ENCODE results near the gene BCL2A1.

The BCL2A1 gene

DNA sequence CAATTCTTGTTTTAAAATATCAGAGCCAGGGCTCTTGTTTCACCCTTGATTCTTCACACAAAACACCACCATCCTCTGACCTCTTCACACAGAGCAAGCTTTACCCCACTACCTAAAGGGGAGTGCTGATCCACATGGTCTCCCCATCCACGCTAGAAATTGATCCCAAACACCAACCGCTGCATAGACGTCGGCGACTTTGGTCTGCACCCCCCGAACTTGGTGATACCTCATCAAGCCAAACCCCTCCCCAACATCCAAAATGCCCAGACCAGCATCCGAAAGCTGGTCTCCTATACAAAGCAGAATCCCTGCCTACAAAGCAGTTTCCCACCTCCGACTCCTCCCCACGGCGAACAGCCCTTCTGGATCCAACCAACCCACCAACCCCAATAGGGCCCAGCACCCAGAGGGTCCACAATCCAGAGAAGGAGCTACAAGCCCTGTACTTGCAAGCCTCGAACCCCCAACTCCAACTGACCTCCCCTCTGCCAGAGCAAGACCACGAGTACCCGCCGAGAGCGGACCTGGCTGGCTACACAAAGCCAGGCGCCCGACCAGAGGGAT lies 48.4 kb downstream of the BCL2A1 start:
- H2BK15ac ChIP-seq (ENCODE audit: low read length): no peak overlapping the region
- H2BK5ac ChIP-seq (ENCODE audit: low read length): no peak overlapping the region
- H3K27ac ChIP-seq (replicated peaks; ENCODE audit: low read length): peak overlapping the region; percentile 67
- H3K4me2 ChIP-seq (ENCODE audit: insufficient read depth, low read length, poor library complexity, severe bottlenecking): peak overlapping the region; percentile 45
- H3K9ac ChIP-seq (ENCODE audit: low read depth, low read length, poor library complexity): peak overlapping the region; percentile 75
- no peak overlapping the region for H4K91ac ChIP-seq (ENCODE audit: low read depth, low read length, poor library complexity)
- peaks cover 5% of the 10 kb centered on the region for H3K79me1 ChIP-seq (ENCODE audit: low read depth, low read length)
- no peaks in the 10 kb centered on the region for H3K4me1 ChIP-seq (ENCODE audit: control insufficient read depth in 2 of 2, insufficient read depth in 1 of 2, low read depth in 1 of 2, low read length in 2 of 2)
- no peak overlapping the region for H2AK5ac ChIP-seq (ENCODE audit: low read depth, low read length)
- H3K4me3 ChIP-seq (ENCODE audit: low read length in 2 of 2): peak overlapping the region; percentile 61 to 100
- DNase-seq (ENCODE audit: low spot score): no peak
- no peak overlapping the region for H3K23ac ChIP-seq (ENCODE audit: low read depth, low read length, poor library complexity)
- H3K14ac ChIP-seq (ENCODE audit: low read length): no peak overlapping the region
- WGBS, 2 donors (ENCODE audit: extremely low coverage in 2 of 2, insufficient read length in 2 of 2, insufficient replicate concordance in 1 of 2): no CpG with 5 or more reads among the region's 17 CpGs
- H3K36me3 ChIP-seq (replicated peaks in 1 of 2; ENCODE audit: control insufficient read depth in 2 of 2, insufficient read depth in 2 of 2, low read length in 2 of 2): peaks cover 12 to 38% of the 10 kb centered on the region in 2 donors
- H2BK12ac ChIP-seq (ENCODE audit: low read length): no peak overlapping the region
- H2AFZ ChIP-seq (ENCODE audit: low read length): peak overlapping the region; percentile 95
- H2BK120ac ChIP-seq (ENCODE audit: low read depth, low read length): peak overlapping the region; percentile 96
- no peak overlapping the region for H3K4ac ChIP-seq (ENCODE audit: low read length)
- H4K8ac ChIP-seq (ENCODE audit: low read depth, low read length): no peak overlapping the region
- H3K9me3 ChIP-seq (replicated peaks in 1 of 2; ENCODE audit: control insufficient read depth in 2 of 2, insufficient read depth in 1 of 2, low read depth in 1 of 2, low read length in 2 of 2): peaks cover 19 to 53% of the 10 kb centered on the region in 2 donors
- no peak overlapping the region for H3K18ac ChIP-seq (ENCODE audit: low read length)
- H3K27me3 ChIP-seq (ENCODE audit: control insufficient read depth in 3 of 3, insufficient read depth in 3 of 3, low read depth in 1 of 3, low read length in 3 of 3): no peaks in the 10 kb centered on the region

DNA sequence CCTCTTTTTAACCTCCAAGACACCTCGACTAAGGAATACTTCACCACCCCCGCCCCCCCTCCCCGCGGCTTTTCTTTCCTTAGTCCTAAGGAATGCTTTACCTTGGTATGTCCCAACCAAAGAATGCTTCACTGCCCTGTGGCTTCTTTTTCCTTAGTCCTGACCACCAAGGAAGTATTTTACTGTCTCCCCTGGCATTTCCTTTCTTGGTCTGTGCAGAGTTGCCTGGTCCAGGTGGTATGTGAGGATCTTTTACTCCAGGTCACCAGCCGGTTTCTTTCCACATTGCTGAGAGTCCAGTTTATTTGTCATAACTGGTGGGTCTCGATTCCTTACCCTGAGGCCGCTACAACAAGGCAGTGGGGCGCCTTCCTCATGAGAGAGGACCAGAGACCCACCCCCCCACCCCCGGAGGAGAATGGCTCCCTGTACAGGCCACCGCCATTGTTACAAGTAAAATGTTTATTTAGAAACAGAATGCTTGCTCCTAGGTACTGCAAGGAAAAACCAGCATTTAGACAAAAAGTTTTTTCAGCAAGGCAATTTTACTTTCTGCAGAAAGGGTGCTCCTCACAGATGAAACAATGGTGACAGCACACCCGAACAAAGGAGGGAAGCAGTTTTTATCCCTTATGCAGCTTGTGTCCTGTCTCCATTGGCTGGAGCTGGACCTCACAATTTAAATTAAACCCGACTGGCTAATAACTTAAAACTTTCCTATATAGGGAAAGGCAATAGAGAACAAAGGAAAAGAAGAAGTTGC lies 51.1 kb downstream of the BCL2A1 start:
- Histone ChIP-seq H3K9me3 (replicated peaks in 1 of 2; ENCODE audit: control insufficient read depth in 2 of 2, insufficient read depth in 1 of 2, low read depth in 1 of 2, low read length in 2 of 2) (peaks cover 24 to 74% of the 10 kb centered on the region in 2 donors), H4K91ac (ENCODE audit: low read depth, low read length, poor library complexity) (no peak overlapping the region), H3K4me3 (ENCODE audit: low read length in 2 of 2) (no peak overlapping the region), H3K27me3 (ENCODE audit: control insufficient read depth in 3 of 3, insufficient read depth in 3 of 3, low read depth in 1 of 3, low read length in 3 of 3) (no peaks in the 10 kb centered on the region), H2BK12ac (ENCODE audit: low read length) (no peak overlapping the region), H3K14ac (ENCODE audit: low read length) (no peak overlapping the region), H3K4me2 (ENCODE audit: insufficient read depth, low read length, poor library complexity, severe bottlenecking) (no peak overlapping the region), H3K36me3 (replicated peaks in 1 of 2; ENCODE audit: control insufficient read depth in 2 of 2, insufficient read depth in 2 of 2, low read length in 2 of 2) (peaks cover 12 to 43% of the 10 kb centered on the region in 2 donors), H3K4ac (ENCODE audit: low read length) (no peak overlapping the region), H4K8ac (ENCODE audit: low read depth, low read length) (no peak overlapping the region), H3K9ac (ENCODE audit: low read depth, low read length, poor library complexity) (no peak overlapping the region), H3K79me1 (ENCODE audit: low read depth, low read length) (peaks cover 4% of the 10 kb centered on the region), H2BK15ac (ENCODE audit: low read length) (no peak overlapping the region), H3K23ac (ENCODE audit: low read depth, low read length, poor library complexity) (no peak overlapping the region), H3K27ac (replicated peaks; ENCODE audit: low read length) (no peak overlapping the region), H2AFZ (ENCODE audit: low read length) (no peak overlapping the region), H2BK120ac (ENCODE audit: low read depth, low read length) (no peak overlapping the region), H3K4me1 (ENCODE audit: control insufficient read depth in 2 of 2, insufficient read depth in 1 of 2, low read depth in 1 of 2, low read length in 2 of 2) (no peaks in the 10 kb centered on the region), H2BK5ac (ENCODE audit: low read length) (no peak overlapping the region), H3K18ac (ENCODE audit: low read length) (no peak overlapping the region), H2AK5ac (ENCODE audit: low read depth, low read length) (no peak overlapping the region)
- DNase-seq (ENCODE audit: low spot score): no peak
- WGBS, 2 donors (ENCODE audit: extremely low coverage in 2 of 2, insufficient read length in 2 of 2, insufficient replicate concordance in 1 of 2): no CpG with 5 or more reads among the region's 12 CpGs

GRCh38 chr15:79919090-79919748 lies 51.8 kb downstream of the BCL2A1 start:
- H3K4me3 ChIP-seq (ENCODE audit: low read length in 2 of 2): no peak overlapping the region
- no peak overlapping the region for H4K91ac ChIP-seq (ENCODE audit: low read depth, low read length, poor library complexity)
- H2BK15ac ChIP-seq (ENCODE audit: low read length): no peak overlapping the region
- no peaks in the 10 kb centered on the region for H3K27me3 ChIP-seq (ENCODE audit: control insufficient read depth in 3 of 3, insufficient read depth in 3 of 3, low read depth in 1 of 3, low read length in 3 of 3)
- H3K4ac ChIP-seq (ENCODE audit: low read length): no peak overlapping the region
- no peak for DNase-seq (ENCODE audit: low spot score)
- H3K9ac ChIP-seq (ENCODE audit: low read depth, low read length, poor library complexity): peak overlapping the region; percentile 18
- no peak overlapping the region for H2AK5ac ChIP-seq (ENCODE audit: low read depth, low read length)
- H4K8ac ChIP-seq (ENCODE audit: low read depth, low read length): no peak overlapping the region
- H2AFZ ChIP-seq (ENCODE audit: low read length): no peak overlapping the region
- H3K4me1 ChIP-seq (ENCODE audit: control insufficient read depth in 2 of 2, insufficient read depth in 1 of 2, low read depth in 1 of 2, low read length in 2 of 2): no peaks in the 10 kb centered on the region
- no peak overlapping the region for H2BK120ac ChIP-seq (ENCODE audit: low read depth, low read length)
- H2BK12ac ChIP-seq (ENCODE audit: low read length): no peak overlapping the region
- no peak overlapping the region for H3K27ac ChIP-seq (replicated peaks; ENCODE audit: low read length)
- H3K79me1 ChIP-seq (ENCODE audit: low read depth, low read length): peaks cover 4% of the 10 kb centered on the region
- peaks cover 27 to 77% of the 10 kb centered on the region in 2 donors for H3K9me3 ChIP-seq (replicated peaks in 1 of 2; ENCODE audit: control insufficient read depth in 2 of 2, insufficient read depth in 1 of 2, low read depth in 1 of 2, low read length in 2 of 2)
- no CpG with 5 or more reads among the region's 27 CpGs for WGBS, 2 donors (ENCODE audit: extremely low coverage in 2 of 2, insufficient read length in 2 of 2, insufficient replicate concordance in 1 of 2)
- H3K18ac ChIP-seq (ENCODE audit: low read length): no peak overlapping the region
- peaks cover 14 to 48% of the 10 kb centered on the region in 2 donors for H3K36me3 ChIP-seq (replicated peaks in 1 of 2; ENCODE audit: control insufficient read depth in 2 of 2, insufficient read depth in 2 of 2, low read length in 2 of 2)
- H3K14ac ChIP-seq (ENCODE audit: low read length): peak overlapping the region; percentile 17
- no peak overlapping the region for H3K23ac ChIP-seq (ENCODE audit: low read depth, low read length, poor library complexity)
- H3K4me2 ChIP-seq (ENCODE audit: insufficient read depth, low read length, poor library complexity, severe bottlenecking): no peak overlapping the region
- no peak overlapping the region for H2BK5ac ChIP-seq (ENCODE audit: low read length)

DNA sequence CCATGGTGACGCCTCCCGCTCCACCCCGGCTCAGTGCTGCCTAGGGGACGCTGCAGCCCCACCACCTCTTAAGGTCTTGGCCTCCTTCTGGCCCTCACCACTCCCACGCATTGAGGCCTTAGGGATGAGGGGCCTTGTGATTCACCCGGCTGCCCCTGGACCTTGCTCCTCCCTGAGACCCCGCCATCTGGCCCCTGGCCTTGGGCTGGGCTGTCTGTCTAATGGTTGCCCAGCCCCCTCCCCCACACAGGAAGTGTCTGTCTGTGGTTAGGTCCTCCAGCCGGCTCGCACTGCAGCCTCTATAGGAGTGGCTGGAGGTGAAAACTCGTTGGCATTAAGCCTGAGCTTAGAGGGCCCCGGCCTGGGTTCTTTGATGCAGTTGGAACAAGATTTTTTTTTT lies 52.7 kb downstream of the BCL2A1 start:
- H3K27ac ChIP-seq (replicated peaks; ENCODE audit: low read length): no peak overlapping the region
- H3K4me1 ChIP-seq (ENCODE audit: control insufficient read depth in 2 of 2, insufficient read depth in 1 of 2, low read depth in 1 of 2, low read length in 2 of 2): no peaks in the 10 kb centered on the region
- peaks cover 27 to 86% of the 10 kb centered on the region in 2 donors for H3K9me3 ChIP-seq (replicated peaks in 1 of 2; ENCODE audit: control insufficient read depth in 2 of 2, insufficient read depth in 1 of 2, low read depth in 1 of 2, low read length in 2 of 2)
- no peak overlapping the region for H2BK120ac ChIP-seq (ENCODE audit: low read depth, low read length)
- H3K9ac ChIP-seq (ENCODE audit: low read depth, low read length, poor library complexity): no peak overlapping the region
- no peak overlapping the region for H3K4ac ChIP-seq (ENCODE audit: low read length)
- H2AK5ac ChIP-seq (ENCODE audit: low read depth, low read length): no peak overlapping the region
- peak overlapping the region; percentile 65 for H3K23ac ChIP-seq (ENCODE audit: low read depth, low read length, poor library complexity)
- no peak overlapping the region for H3K4me2 ChIP-seq (ENCODE audit: insufficient read depth, low read length, poor library complexity, severe bottlenecking)
- H2BK15ac ChIP-seq (ENCODE audit: low read length): no peak overlapping the region
- H2BK12ac ChIP-seq (ENCODE audit: low read length): no peak overlapping the region
- no peaks in the 10 kb centered on the region for H3K27me3 ChIP-seq (ENCODE audit: control insufficient read depth in 3 of 3, insufficient read depth in 3 of 3, low read depth in 1 of 3, low read length in 3 of 3)
- no peak overlapping the region for H4K91ac ChIP-seq (ENCODE audit: low read depth, low read length, poor library complexity)
- H2BK5ac ChIP-seq (ENCODE audit: low read length): no peak overlapping the region
- H3K14ac ChIP-seq (ENCODE audit: low read length): no peak overlapping the region
- H2AFZ ChIP-seq (ENCODE audit: low read length): no peak overlapping the region
- no peak overlapping the region for H4K8ac ChIP-seq (ENCODE audit: low read depth, low read length)
- H3K18ac ChIP-seq (ENCODE audit: low read length): no peak overlapping the region
- peaks cover 4% of the 10 kb centered on the region for H3K79me1 ChIP-seq (ENCODE audit: low read depth, low read length)
- peaks cover 14 to 55% of the 10 kb centered on the region in 2 donors for H3K36me3 ChIP-seq (replicated peaks in 1 of 2; ENCODE audit: control insufficient read depth in 2 of 2, insufficient read depth in 2 of 2, low read length in 2 of 2)
- no peak overlapping the region for H3K4me3 ChIP-seq (ENCODE audit: low read length in 2 of 2)
- no CpG with 5 or more reads among the region's 11 CpGs for WGBS, 2 donors (ENCODE audit: extremely low coverage in 2 of 2, insufficient read length in 2 of 2, insufficient replicate concordance in 1 of 2)
- DNase-seq (ENCODE audit: low spot score): no peak

All from neuronal stem cell (in vitro differentiated cells).